Measurements from ENCODE around the gene LITAF.

The LITAF gene

DNA sequence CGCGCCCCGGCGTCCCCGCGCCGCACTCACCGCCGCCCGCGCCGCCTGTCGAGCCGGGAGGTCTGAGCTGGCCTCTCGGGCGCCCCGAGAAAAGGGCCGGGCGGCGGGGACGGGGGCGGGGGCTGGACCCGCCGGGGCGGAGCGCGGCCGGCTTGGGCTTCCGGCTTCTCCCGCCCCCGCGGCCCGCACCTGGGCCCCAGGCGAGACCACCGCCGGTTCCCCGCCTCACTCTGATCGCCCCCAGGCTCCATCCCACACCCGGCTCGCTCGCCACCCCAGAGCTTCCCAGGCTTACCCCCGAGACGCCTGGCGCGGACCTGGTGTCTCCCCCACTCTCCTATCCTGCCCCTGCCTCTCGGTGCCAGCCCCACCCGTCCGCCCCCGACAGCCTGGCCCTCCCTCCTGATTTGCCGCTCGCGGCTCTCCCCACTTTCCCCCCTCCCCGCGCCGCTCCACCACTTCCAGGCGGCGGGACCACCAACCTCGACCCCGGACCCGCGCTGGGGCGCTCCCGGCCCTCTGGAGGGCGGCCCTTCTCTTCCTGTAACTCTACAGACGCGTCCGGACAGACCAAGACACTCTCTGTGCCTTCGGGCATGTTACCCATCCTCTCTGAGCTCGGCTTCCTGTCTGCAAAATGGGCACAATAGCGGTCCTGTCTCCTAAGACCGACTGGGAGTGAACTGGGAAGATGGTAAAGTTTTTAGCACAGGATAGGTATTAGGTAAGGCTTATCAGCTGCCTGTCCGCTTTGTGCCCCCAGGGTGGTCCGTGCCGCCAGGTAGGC lies at the start of gene LITAF:
Gene LITAF (minus strand): TSS at position 64 of the 787 bp plus-strand sequence. CDS start 30,189 bp downstream, outside the sequence.
- CTCF ChIA-PET: interaction anchor here (1.0 kb wide), 1 partner anchor 11 kb away, joined by 3 read pairs; no protein-coding TSS in a partner anchor

DNA sequence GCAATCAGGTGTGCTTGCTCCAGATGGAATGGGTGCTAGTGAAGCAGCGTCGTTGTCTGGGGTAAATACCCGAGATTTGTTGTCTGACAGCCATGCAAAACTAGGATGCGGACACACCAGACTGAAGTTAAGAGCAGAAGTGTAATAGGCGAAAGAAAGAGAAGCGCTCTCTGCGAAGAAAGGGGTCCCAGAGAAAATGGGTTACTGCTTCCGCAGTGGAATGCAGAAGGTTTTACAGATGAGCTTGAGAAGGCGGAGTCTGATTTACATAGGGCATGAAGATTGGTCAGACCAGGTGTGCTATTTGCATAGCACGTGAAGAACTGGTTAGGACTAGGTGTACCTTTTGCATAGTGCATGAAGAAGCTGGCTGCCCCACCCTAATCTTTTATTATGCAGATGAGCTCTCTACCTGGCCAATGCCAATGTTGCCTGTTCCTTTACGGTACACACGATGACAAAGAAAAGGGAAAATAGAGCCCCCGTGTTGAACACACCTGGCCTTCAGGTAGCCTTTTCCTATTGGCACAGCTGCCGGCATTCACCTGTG lies 49.5 kb upstream of the LITAF start:
- POLR2A ChIA-PET: no interaction called here
- TF ChIP-seq NFRKB (IDR thresholded peaks at IDR 0.05) (no peak), L3MBTL2 (conservative IDR thresholded peaks at IDR 0.05) (no peak), BHLHE40 (IDR thresholded peaks at IDR 0.05; ENCODE audit: borderline replicate concordance) (no peak), ARNT (IDR thresholded peaks at IDR 0.05) (no peak), HDGF (IDR thresholded peaks at IDR 0.05; ENCODE audit: borderline replicate concordance) (no peak), FOXK2 (IDR thresholded peaks at IDR 0.05) (no peak), SUZ12 (IDR thresholded peaks at IDR 0.05) (no peak), ELF4 (IDR thresholded peaks at IDR 0.05) (no peak), FOXA1 (IDR thresholded peaks at IDR 0.05) (no peak), CTBP1 (IDR thresholded peaks at IDR 0.05; ENCODE audit: borderline replicate concordance) (no peak), FOXM1 (IDR thresholded peaks at IDR 0.05; ENCODE audit: borderline replicate concordance) (no peak)
- TF ChIP-seq, protein P1, sequence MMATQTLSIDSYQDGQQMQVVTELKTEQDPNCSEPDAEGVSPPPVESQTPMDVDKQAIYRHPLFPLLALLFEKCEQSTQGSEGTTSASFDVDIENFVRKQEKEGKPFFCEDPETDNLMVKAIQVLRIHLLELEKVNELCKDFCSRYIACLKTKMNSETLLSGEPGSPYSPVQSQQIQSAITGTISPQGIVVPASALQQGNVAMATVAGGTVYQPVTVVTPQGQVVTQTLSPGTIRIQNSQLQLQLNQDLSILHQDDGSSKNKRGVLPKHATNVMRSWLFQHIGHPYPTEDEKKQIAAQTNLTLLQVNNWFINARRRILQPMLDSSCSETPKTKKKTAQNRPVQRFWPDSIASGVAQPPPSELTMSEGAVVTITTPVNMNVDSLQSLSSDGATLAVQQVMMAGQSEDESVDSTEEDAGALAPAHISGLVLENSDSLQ (IDR thresholded peaks at IDR 0.05): no peak
- no peak for DNase-seq (ENCODE audit: extremely low spot score)
- CTCF ChIA-PET: interaction anchor here (0.6 kb wide), 1 partner anchor 40 kb away, joined by 3 read pairs; no protein-coding TSS in a partner anchor

More for the DNA sequence above, at the start of gene LITAF:
- DNase-seq (ENCODE audit: extremely low spot score): peak; percentile 55
- TF ChIP-seq ZNF384 (IDR thresholded peaks at IDR 0.05) (no peak), LEF1 (IDR thresholded peaks at IDR 0.05; ENCODE audit: borderline replicate concordance) (no peak)
- POLR2A ChIA-PET: interaction anchor here (0.8 to 2.6 kb wide), 5 partner anchors 11 to 53 kb away, joined by 3 to 36 read pairs (median 5); no protein-coding TSS in a partner anchor

GRCh38 chr16:11635679-11636171 lies 49.0 kb upstream of the LITAF start:
- POLR2A ChIA-PET: no interaction called here
- CTCF ChIA-PET: no interaction called here

GRCh38 chr16:11635113-11635652 lies 48.5 kb upstream of the LITAF start:
- TF ChIP-seq ZNF384 (IDR thresholded peaks at IDR 0.05): no peak
- no peak for TF ChIP-seq FOXA1 (IDR thresholded peaks at IDR 0.05)
- TF ChIP-seq, protein P1 (IDR thresholded peaks at IDR 0.05): no peak
- TF ChIP-seq LEF1 (IDR thresholded peaks at IDR 0.05; ENCODE audit: borderline replicate concordance): no peak
- no peak for TF ChIP-seq FOXM1 (IDR thresholded peaks at IDR 0.05; ENCODE audit: borderline replicate concordance)
- no peak for TF ChIP-seq BHLHE40 (IDR thresholded peaks at IDR 0.05; ENCODE audit: borderline replicate concordance)
- TF ChIP-seq SP1 (IDR thresholded peaks at IDR 0.05): no peak
- TF ChIP-seq L3MBTL2 (conservative IDR thresholded peaks at IDR 0.05): no peak
- no peak for TF ChIP-seq CTBP1 (IDR thresholded peaks at IDR 0.05; ENCODE audit: borderline replicate concordance)
- TF ChIP-seq HDGF (IDR thresholded peaks at IDR 0.05; ENCODE audit: borderline replicate concordance): no peak
- TF ChIP-seq FOXK2 (IDR thresholded peaks at IDR 0.05): no peak
- no peak for TF ChIP-seq ARNT (IDR thresholded peaks at IDR 0.05)
- TF ChIP-seq NFRKB (IDR thresholded peaks at IDR 0.05): no peak
- DNase-seq (ENCODE audit: extremely low spot score): no peak
- POLR2A ChIA-PET: no interaction called here
- CTCF ChIA-PET: no interaction called here

More at GRCh38 chr16:11635679-11636171, 49.0 kb upstream of the LITAF start:
- TF ChIP-seq FOXM1 (IDR thresholded peaks at IDR 0.05; ENCODE audit: borderline replicate concordance) (no peak), NFRKB (IDR thresholded peaks at IDR 0.05) (no peak), FOXK2 (IDR thresholded peaks at IDR 0.05) (no peak), FOXA1 (IDR thresholded peaks at IDR 0.05) (no peak), CTBP1 (IDR thresholded peaks at IDR 0.05; ENCODE audit: borderline replicate concordance) (no peak), LEF1 (IDR thresholded peaks at IDR 0.05; ENCODE audit: borderline replicate concordance) (no peak), TARDBP (IDR thresholded peaks at IDR 0.05) (no peak), ZNF384 (IDR thresholded peaks at IDR 0.05) (no peak), BHLHE40 (IDR thresholded peaks at IDR 0.05; ENCODE audit: borderline replicate concordance) (no peak), L3MBTL2 (conservative IDR thresholded peaks at IDR 0.05) (no peak), ARNT (IDR thresholded peaks at IDR 0.05) (no peak), HDGF (IDR thresholded peaks at IDR 0.05; ENCODE audit: borderline replicate concordance) (no peak), SUZ12 (IDR thresholded peaks at IDR 0.05) (no peak), SP1 (IDR thresholded peaks at IDR 0.05) (no peak)
- TF ChIP-seq, protein P1 (IDR thresholded peaks at IDR 0.05): no peak
- DNase-seq (ENCODE audit: extremely low spot score): no peak

- ChIA-PET POLR2A (no interaction called here), CTCF (no interaction called here)
- DNase-seq (ENCODE audit: extremely low spot score): no peak
- TF ChIP-seq BHLHE40 (IDR thresholded peaks at IDR 0.05; ENCODE audit: borderline replicate concordance) (no peak), ARNT (IDR thresholded peaks at IDR 0.05) (no peak), FOXK2 (IDR thresholded peaks at IDR 0.05) (no peak), NFRKB (IDR thresholded peaks at IDR 0.05) (no peak), ZNF384 (IDR thresholded peaks at IDR 0.05) (no peak), ELF4 (IDR thresholded peaks at IDR 0.05) (no peak), LEF1 (IDR thresholded peaks at IDR 0.05; ENCODE audit: borderline replicate concordance) (no peak), FOXA1 (IDR thresholded peaks at IDR 0.05) (no peak), FOXM1 (IDR thresholded peaks at IDR 0.05; ENCODE audit: borderline replicate concordance) (no peak), SP1 (IDR thresholded peaks at IDR 0.05) (no peak), TARDBP (IDR thresholded peaks at IDR 0.05) (no peak), CTBP1 (IDR thresholded peaks at IDR 0.05; ENCODE audit: borderline replicate concordance) (no peak), SUZ12 (IDR thresholded peaks at IDR 0.05) (no peak), L3MBTL2 (conservative IDR thresholded peaks at IDR 0.05) (no peak), HDGF (IDR thresholded peaks at IDR 0.05; ENCODE audit: borderline replicate concordance) (no peak)
- TF ChIP-seq, protein P1 (IDR thresholded peaks at IDR 0.05): no peak
Observed at GRCh38 chr16:11634312-11634711, 47.6 kb upstream of the LITAF start.

All from HEK293T (cell line).